GM12873 (cell line): ENCODE measurements around the gene MS4A1.

Experiments
- CTCF ChIP-seq: IDR thresholded peaks from 2 replicates; pipeline ENCODE4 v1.5.1; 2012; ENCODE audit warnings: low read depth, mild to moderate bottlenecking, moderate library complexity, low read length, control low read depth; ENCODE audit not compliant: insufficient read depth; ENCODE audit errors: missing control alignments

MS4A1 gene

GRCh38 chr11:60500276-60500910 is 44.7 kb downstream of the MS4A1 start:
- no peak for TF ChIP-seq CTCF

DNA sequence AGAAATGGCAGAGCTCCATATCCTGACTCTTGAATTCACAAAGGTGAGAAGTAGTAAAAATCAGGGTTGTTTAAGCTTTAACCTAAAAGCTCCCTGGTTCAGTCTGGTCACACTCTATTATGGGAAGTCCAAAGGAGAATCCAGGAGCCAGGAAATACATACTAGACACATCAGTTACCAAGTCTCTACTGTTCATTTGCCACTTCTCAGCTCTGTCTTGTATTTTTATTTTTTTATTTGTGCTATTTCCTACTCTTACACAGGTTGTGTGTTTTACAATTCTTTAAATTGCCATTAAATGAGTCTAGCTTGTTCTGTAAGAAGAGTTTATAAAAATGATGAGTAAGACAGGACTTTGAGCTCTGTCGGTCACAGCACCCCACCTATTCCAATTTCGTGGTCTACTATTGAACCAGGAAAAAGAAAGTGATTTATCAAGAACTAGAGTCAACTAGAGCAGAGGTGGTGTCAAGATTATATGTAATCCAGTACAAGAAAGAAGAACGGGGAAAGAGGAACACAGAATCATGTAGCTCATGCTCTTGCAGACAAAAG is 46.7 kb downstream of the MS4A1 start:
- TF ChIP-seq CTCF, result no peak

- TF ChIP-seq CTCF, result no peak
Observed at GRCh38 chr11:60504219-60504905, 48.7 kb downstream of the MS4A1 start.

GRCh38 chr11:60511393-60511792 is 55.7 kb downstream of the MS4A1 start:
- TF ChIP-seq CTCF, result no peak

- no peak for TF ChIP-seq CTCF
Observed at GRCh38 chr11:60512651-60513225, 57.1 kb downstream of the MS4A1 start.

DNA sequence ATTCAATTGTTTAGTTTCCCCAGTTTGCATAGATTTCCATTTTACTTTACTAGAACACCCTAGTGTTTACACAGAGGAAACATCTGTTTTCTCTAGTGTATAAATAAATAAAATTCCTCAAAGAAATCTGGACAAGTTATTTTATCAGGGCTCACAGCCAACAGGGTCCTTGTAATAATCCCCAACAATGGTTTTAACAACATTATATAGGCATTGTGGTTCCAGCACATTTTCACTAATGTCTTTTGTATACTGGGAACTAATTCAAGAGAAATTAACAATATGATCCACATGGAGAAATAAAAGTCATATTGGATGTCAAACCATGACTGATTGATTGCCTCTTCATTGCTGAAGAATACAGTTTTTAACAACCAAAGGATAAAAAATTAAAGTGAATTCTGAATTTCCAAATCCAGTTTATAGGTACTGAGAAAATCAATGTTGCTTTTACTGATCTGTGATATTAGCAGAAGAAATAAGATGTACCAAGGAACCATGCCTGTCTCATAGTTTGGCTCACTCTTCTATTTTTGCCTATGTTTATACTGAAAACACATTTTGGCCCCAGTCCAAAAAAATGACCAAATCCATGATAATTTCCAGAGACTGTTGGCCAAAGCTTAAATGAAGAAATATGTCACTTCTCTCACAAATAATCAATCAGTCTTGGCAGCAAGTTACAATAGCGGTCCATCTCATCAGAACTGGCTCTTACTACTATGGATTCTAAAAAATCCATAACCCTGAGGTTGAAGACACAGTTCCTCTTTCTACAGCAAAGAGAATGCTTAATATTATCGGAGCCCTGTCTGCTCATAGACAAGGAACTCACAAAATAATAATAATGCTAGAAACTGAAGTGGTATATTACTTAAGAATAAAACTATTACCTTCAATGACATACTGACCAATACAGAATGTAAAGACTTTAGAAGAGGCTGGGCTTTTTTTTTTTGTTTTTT is 58.1 kb downstream of the MS4A1 start:
- no peak for TF ChIP-seq CTCF
